Left kidney (tissue), 2 donors: ENCODE results near the gene SLIT3. TPM values are rescaled to one million over a fixed set of nuclear protein-coding genes. Genes with fewer than 3 reads are reported as not detected.
"Not testable (repeated sequence)": the region's sequence is repeated elsewhere in the genome, so short reads cannot be mapped to it uniquely, and the experiment has no call there.

ENCODE experiments used
- DNase-seq: peaks from one replicate; pipeline ENCODE4 v3.0.0-alpha.2; 2013
- polyA plus RNA-seq: library from polyadenylated mRNA; unstranded; fragments of 120-200 nt; gene quantifications from one replicate; pipeline ENCODE4 v1.2.1, GENCODE V29; 2013; ENCODE audit not compliant: insufficient read length

The SLIT3 gene
- polyA plus RNA-seq, 1 donor = 51.5 TPM

DNA sequence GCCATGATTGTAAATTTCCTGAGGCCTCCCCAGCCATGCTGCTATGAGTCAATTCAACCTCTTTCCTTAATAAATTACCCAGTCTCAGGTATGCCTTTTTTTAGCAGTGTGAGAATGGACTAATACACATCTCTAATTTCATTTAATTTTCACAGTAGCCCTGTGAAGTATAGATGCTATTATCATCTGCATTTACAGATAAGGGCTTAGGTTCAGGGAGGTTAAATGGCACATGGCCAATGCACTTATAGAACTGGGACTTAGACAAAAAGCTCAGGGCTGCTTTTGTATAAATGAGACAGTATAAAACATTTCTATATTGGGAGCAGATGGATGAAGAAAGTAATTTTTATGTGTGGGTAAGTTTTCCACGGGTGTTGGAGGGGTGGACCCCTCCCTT lies 658.9 kb downstream of the SLIT3 start:
- no peak for DNase-seq

DNA sequence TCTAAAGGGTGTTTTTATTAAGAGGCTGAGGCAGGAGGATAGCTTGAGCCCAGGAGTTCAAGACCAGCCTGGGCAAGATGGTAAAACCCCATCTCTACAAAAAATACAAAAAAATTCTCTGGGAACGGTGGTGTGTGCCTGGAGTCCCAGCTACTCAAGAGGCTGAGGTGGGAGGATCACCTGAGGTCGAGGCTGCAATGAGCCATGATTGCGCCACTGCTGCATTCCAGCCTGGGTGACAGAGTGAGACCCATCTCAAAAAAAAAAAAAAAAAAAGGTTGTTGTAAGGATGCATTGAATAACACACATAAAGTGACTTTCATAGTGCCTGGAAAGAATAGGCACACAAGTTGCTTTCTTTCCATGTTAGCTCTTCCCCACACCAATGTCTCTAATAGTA lies 662.1 kb downstream of the SLIT3 start:
- not testable (repeated sequence) for DNase-seq

DNA sequence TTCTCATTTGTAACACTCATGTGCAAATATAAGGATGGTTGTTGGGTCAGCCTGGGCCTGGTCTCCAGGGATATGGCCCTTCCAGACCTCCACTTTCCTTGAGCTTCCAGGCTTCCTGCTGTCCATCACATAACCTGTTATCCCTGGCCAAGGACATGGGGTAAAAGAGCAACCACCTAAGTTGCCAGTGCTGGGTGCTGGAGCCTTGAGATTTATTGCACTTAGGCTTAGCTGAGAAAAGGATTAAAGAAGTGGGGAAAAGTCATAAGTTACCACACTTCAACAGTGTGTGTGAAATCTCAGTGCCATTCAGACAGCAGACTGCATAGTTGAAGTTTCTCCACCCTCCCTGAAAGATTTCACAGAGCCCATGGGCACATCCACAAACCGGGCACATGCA lies 663.1 kb downstream of the SLIT3 start:
- DNase-seq = no peak

DNA sequence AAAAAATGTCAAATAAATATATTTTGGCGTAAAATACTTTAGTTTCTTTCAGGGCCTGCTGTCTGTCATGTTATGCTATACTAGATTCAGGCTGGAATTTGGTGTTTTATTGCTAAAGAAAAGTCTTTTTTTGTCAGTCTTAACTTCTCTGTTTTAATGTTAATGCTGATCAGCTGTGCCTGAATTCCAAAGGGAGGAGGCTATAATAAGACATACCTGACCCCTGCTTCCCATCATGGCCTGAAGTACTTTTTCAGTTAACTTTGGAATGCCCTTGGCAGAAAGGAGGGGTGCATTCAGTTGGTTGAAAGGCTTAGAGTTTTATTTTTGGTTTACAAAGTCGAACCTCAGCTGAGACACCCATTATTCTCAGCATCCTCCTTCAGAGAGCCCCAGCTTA lies 663.7 kb downstream of the SLIT3 start:
- no peak for DNase-seq

DNA sequence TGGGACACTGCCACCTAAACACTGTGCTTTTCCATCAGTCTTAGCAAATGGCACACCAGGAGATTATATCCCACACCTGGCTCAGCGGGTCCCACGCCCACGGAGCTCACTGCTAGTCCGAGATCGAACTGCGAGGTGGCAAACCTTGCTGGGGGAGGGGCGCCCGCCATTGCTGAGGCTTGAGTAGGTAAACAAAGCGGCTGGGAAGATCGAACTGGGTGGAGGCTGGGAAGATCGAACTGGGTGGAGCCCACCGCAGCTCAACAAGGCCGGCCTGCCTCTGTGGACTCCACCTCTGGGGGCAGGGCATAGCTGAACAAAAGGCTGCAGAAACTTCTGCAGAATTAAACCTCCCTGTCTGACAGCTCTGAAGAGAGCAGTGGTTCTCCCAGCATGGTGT lies 670.0 kb downstream of the SLIT3 start:
- DNase-seq = not testable (repeated sequence)

DNA sequence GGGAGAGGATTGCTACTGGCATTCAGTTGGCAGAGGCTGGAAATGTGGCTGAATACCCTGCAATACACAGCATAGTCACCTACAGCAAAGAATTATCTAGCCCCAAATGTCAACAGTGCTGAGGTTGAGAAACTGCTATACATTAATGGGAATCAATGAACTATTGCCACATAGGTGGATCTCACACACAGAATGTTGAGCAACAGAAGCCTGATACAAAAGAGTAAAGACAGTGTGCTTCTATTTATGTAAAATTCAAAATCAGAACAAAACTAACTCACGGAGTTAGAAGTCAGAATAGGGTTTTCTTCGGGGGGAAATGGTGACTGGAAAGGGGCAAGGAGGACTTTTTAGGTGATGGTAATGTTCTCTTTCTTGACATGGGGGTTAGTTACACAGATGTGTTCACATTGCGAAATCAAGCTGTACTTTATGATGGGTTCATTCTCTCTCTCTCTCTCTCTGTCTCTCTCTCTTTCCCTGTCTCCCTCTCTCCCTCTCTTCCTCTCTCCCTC lies 676.0 kb downstream of the SLIT3 start:
- DNase-seq = no peak

DNA sequence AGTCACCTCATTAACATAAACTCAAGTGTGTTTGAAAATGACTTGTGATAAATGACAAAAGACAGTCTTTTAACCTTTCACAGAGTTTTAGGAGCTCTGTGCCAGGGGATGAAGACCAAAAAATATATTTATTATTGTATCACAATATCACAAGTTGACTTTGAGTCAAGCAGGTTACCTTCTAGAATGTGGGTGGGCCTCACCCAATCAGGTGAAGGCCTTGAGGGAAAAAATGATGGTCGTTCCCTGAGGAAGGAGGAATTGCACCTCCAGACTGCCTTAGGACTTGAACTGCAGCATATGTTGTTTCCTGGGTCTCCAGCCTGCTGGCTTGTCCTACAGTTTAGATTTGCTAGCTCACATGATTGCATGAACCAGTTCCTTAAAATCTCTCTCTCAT lies 680.1 kb downstream of the SLIT3 start:
- no peak for DNase-seq

DNA sequence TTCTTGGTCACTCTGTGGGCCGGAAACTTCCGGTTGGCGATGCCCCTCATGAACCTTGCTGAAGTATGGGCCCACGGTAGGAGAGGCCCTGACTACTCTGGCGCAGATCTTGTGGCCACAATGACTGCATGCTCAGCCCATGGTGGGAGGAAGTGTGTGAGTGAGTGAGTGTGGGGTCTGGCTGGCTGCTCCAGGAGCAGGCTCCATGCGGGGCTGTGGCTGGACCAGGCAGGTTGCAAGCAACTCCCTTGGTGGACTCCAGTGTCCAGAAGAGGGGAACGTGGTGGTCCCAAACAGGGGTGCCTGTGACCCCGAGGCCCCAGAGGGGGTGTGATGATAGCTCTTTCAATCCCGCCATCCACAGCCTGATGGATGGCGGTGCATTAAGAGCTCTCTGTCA lies 686.3 kb downstream of the SLIT3 start:
- DNase-seq = no peak

DNA sequence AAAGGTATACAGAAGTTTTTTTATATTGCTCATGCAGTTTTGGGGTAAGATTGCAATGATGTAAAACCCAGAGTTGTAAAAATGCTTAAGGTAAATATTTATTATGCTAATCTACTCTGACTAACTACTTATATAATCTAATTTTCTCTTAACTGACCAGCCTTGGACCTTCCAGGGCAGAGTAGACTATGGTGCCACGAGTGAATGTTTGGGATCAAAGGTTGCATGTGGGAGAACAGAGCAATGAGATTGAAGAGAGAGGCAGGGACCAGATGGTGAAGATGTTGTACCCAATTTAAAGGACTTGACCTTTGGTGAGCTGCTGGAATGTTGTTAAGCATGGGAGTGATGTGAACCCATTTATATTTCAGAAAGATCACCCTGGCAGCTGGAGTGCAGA lies 686.9 kb downstream of the SLIT3 start:
- no peak for DNase-seq

DNA sequence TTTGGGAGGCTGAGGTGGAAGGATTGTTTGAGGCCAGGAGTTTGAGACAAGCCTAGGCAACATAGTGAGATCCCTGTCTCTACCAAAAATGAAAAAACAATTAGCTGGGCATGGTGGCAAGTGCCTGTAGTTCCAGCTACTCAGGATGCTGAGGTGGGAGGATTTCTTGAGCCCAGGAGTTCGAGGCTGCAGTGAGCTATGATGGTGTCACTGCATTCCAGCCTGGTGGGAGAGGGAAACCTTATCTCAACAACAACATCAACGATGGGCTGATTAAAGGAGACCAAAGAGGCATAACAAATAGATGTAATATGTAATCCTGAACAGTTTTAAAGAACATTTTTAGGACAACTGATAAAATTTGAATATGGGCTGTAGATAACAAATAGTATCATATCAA lies 687.5 kb downstream of the SLIT3 start:
- DNase-seq = no peak

DNA sequence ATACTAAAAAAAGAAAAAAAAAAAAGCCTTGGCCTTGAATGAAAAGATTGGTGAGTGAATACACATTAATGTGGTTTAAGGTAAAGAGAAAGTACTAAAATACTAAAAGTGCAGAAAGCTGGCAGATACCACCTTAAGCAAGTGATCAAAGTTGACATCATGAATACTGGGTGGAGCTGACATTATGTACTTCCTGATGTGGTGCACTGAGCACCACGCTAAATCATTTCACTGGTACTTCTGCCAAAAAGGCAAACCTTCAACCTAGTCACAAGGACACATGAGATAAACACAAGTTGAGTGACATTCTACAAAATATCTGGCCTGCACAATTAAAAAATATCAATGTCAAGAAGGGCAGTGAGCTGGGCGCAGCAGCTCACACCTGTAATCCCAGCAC lies 687.9 kb downstream of the SLIT3 start:
- DNase-seq = no peak

DNA sequence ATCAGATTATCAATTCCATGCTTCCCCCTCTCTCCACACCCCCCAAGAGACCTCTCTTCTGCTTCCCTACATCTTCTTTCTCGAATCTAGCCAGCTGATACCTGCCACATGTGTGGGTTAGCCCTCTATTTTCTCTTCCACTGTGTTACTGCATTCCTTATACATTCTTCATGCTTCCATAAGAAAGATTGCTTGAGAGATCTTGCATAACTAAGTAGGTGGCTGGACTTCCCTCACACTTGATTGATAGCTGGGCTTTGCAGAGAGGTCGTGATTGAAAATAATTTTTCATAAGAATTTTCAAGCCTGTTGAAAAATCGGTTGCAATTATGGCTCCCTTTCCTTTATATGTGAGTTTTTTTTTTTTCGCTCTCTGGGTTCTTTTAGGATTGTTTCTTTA lies 688.8 kb downstream of the SLIT3 start:
- no peak for DNase-seq
